HCT116 (cell line): ENCODE measurements around the gene SYCE1L.

Experiments
- EGR1 ChIP-seq: IDR thresholded peaks from 2 replicates; pipeline ENCODE4 v1.6.1; 2012; ENCODE audit warnings: low read depth
- EZH2phosphoT487 ChIP-seq: fragments of 200-600 bp; IDR thresholded peaks from 2 replicates; pipeline ENCODE4 v1.6.1; 2018; ENCODE audit warnings: antibody characterized with exemption, borderline replicate concordance
- POLR2A ChIP-seq: IDR thresholded peaks from 2 replicates; pipeline ENCODE4 v1.7.0; 2011; ENCODE audit warnings: borderline replicate concordance; ENCODE audit not compliant: insufficient read depth, insufficient read length; ENCODE audit errors: extremely low read depth
- TF ChIP-seq, protein P1 (sequence below), 3 experiments: fragments of 200-600 bp in 1 of 3; sonication (generic) in 1 of 3; IDR thresholded peaks in 2 of 3; conservative IDR thresholded peaks in 1 of 3; 2 replicates each; pipeline ENCODE4 v1.5.1; 2012 to 2017; ENCODE audit warnings: low read depth in 2 of 3, low read length in 2 of 3, antibody characterized with exemption in 1 of 3, borderline replicate concordance in 1 of 3, control low read depth in 1 of 3, mild to moderate bottlenecking in 1 of 3, mixed read lengths in 1 of 3, mixed run types in 1 of 3, moderate library complexity in 1 of 3; ENCODE audit not compliant: insufficient read depth in 1 of 3

DNA sequence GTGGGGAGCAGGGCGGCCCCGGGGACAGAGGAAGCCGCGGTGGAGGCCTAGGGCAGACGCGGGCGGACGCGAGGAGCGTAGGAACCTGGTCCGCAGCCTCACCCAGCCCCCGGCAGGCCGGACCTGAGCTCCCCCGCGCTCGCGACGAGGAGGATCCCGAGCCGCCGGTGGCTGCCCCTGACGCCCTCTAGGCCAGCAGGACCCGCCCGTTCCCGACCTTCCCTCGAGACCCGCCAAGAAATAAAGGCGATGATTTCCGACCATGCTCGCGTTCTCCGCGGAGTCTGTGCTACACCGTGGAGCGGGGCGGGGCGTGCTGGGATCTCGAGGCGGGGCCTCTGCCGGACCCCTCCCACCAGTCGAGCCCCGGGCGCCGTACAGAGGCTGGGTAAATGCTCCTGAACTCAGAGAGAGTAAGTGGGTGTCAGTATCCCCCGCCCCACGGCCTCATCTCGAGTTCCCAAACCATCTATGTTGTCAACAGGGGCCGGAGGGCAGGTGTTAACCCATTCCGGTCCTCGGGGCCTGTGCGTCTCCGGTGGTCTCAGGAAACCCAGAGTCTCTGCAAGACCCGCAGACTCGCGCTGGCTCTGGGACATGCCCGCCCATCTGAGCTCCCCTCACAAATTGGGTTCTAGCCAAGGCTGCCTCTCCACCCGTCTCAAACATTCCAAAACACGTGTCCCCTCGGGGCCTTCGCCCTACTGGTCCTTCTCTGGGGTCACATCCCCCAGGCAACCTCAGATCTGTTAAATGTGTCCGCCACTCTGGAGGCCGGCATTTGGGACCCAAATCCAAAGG, 13.7 kb downstream of the SYCE1L start:
- no peak for TF ChIP-seq POLR2A
- TF ChIP-seq EZH2phosphoT487, result no peak
- 0 out of 2 replicates have a peak, but pooled peaks have one; percentile 8 for TF ChIP-seq EGR1
- TF ChIP-seq, protein P1, sequence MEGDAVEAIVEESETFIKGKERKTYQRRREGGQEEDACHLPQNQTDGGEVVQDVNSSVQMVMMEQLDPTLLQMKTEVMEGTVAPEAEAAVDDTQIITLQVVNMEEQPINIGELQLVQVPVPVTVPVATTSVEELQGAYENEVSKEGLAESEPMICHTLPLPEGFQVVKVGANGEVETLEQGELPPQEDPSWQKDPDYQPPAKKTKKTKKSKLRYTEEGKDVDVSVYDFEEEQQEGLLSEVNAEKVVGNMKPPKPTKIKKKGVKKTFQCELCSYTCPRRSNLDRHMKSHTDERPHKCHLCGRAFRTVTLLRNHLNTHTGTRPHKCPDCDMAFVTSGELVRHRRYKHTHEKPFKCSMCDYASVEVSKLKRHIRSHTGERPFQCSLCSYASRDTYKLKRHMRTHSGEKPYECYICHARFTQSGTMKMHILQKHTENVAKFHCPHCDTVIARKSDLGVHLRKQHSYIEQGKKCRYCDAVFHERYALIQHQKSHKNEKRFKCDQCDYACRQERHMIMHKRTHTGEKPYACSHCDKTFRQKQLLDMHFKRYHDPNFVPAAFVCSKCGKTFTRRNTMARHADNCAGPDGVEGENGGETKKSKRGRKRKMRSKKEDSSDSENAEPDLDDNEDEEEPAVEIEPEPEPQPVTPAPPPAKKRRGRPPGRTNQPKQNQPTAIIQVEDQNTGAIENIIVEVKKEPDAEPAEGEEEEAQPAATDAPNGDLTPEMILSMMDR (IDR thresholded peaks at IDR 0.05 in 2 of 3, conservative IDR thresholded peaks at IDR 0.05 in 1 of 3; ENCODE audit: borderline replicate concordance in 1 of 3, insufficient read depth in 1 of 3, low read depth in 2 of 3, low read length in 2 of 3), result no peak
